GM18909 (cell line): ENCODE measurements around the gene OSBPL8.
"Not testable (repeated sequence)": the region's sequence is repeated elsewhere in the genome, so short reads cannot be mapped to it uniquely, and the experiment has no call there.

Experiments used
- ATAC-seq: cut with Tn5 transposase; IDR thresholded peaks from one replicate; pipeline ENCODE4 v1.9.1; 2021; ENCODE audit warnings: mild to moderate bottlenecking; ENCODE audit not compliant: unreplicated experiment, poor library complexity

Gene OSBPL8

DNA sequence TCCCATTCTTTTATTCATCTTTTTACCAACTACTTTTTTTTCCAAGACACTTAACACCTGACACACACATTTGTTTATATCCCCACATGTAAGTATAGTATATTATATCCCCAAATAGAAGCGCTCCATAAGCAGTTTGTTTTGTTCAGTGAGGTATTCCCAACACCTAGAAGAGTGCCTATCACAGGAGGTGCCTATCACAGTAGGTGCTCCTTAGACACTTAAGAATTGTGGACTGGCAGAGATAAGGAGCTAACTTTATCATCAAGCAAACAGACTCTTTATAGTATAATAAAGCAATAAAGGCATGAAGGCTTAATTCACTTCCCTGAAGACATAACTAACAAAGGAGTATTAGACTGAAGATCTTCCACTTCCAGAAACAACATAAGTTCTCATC, 29.1 kb downstream of the OSBPL8 start:
- ATAC-seq = no peak

DNA sequence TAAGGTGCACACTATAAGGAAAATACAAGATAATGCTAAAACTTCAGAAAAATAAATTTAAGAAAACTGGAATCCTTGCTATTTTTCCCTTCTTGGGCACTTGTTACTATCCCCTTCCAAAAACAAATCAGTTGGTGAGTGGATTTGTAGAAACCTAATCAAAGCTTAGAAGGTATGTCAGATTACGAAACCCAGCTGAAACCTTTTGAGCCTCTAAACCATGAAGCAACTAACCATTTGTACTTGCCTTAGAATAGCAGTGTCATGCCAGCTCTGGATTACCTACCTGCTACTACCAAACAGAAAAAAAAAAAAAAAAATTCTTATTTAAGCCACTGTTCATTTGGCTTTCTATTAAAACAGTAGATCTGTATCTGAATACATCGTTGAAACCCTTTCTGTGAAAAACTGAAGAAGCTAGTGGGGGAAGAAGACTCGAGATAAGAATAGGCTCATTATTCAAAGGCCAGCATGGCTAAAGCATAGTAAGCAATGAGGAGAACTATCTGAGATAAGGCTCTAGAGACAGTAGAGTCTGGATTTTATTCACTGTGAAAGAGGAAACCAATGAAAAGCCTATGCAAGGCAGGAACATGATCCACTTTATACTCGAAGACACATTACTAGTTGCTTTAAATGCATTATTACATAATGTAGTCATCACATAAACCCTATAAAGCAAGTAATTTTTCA, 30.2 kb downstream of the OSBPL8 start:
- ATAC-seq = no peak

GRCh38 chr12:76523408-76523807, 36.2 kb downstream of the OSBPL8 start:
- no peak for ATAC-seq

DNA sequence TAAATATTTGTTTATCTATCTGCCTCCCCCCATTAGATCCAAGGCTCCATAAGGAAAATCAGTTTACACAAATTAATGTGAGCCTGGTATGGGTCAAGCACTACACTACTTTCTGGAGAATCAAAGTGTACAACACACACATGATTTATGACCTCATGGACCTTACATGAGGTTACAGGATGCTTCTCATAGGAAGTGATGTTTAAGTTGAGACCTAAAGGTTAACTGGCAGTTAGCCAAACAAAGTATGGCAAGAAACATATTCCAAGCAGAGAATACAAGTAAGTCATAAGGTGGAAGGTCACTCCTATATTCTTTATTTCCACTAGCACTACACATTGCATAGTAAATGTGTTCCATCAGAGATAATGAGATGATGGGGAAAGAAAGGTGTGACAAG, 39.2 kb downstream of the OSBPL8 start:
- ATAC-seq = no peak

GRCh38 chr12:76519538-76519937, 40.0 kb downstream of the OSBPL8 start:
- no peak for ATAC-seq

- ATAC-seq = no peak
Measured at GRCh38 chr12:76518699-76519098, 40.9 kb downstream of the OSBPL8 start.

- no peak for ATAC-seq
Measured at GRCh38 chr12:76515271-76515670, 44.3 kb downstream of the OSBPL8 start.

DNA sequence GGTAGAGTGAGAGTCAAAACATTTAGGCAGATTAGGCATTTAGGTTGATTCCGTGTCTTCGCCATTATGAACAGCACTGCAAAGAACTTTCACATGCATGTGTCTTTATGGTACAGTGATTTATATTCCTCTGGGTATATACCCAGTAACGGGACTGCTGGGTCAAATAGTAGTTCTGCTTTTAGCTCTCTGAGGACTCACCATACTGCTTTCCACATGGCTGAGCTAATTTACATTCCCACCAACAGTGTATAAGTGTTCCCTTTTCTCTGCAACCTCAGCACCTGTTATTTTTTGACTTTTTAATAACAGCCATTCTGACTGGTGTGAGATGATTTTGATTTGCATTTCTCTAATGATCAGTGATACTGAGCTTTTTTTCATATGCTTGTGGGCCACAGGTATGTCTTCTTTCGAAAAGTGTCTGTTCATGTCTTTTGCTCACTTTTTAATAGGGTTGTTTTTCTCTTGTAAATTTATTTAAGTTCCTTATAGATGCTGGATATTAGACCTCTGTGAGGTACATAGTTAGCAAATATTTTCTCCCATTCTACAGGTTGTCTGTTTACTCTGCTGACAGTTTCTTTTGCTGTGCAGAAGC, 48.4 kb downstream of the OSBPL8 start:
- peak; percentile 86 for ATAC-seq

DNA sequence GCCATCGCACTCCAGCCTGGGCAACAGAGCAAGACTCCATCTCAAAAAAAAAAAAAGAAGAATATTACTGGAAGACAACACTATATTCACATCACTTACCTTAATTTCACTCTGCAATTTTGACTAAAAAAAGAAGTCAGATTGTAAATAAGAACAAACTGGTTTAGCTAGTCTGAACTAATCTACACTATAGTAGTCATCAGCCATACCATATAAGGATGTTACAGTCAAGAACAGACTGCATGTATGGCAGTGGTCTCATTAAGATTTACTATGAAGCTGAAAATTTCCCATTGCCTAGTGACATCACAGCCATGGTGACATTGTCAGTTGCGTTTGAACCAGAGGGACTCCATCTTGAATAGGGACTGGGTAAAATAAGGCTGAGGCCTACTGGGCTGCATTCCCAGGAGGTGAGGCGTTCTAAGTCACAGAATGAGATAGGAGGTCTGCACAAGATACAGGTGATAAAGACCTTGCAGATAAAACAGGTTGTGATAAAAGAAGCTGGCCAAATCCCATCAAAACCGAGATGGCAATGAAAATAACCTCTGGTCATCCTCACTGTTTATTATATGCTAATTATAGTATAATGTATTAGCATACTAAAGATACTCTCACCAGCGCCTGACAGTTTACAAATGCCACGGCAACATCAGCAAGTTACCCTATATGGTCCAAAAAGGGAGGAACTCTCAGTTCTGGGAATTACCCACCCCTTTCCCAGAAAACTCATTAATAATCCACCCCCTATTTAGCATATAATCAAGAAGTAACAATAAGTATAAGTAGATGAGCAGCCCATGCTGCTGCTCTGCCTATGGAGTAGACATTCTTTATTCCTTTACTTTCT, 51.2 kb downstream of the OSBPL8 start:
- ATAC-seq = no peak

DNA sequence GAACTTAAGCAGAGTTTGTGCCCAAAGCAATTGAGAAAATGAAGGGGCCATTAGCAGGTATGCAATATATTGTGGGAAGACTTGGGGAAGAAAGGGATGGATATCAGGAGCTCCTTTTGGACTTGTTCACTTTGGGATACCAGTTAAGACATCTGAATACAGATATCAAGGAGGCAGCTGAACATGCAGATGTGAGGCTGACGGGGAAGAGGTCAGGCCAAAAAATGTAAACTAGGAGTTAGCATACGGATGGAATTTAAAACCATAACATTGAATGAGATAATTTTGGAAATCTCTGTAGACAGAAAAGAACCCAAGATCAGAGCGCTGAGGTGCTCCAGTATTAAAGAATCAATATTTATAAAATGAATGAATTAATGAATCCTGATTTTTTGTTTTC, 53.4 kb downstream of the OSBPL8 start:
- no peak for ATAC-seq

- ATAC-seq = no peak
Measured at GRCh38 chr12:76505050-76505449, 54.5 kb downstream of the OSBPL8 start.

DNA sequence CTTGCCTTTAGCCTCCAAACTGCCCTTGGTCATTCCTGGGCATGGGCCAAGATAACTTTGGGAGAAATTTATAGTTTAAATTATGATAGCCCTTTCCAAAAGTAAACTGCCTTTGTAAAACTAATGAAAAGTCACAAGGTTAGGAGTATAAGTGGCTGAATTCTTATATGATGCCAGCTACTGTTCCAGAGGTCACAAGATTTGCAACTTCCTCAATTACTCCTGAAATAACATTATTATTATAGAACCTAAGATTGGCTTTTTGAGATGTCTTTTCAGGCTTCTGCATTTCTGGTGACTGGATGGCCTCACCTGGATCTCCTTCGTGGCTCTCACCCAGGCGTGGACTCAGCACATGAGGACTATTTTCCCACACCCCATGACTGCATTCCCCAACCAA, 55.0 kb downstream of the OSBPL8 start:
- no peak for ATAC-seq

GRCh38 chr12:76503957-76504356, 55.6 kb downstream of the OSBPL8 start:
- ATAC-seq = no peak

GRCh38 chr12:76501390-76501789, 58.2 kb downstream of the OSBPL8 start:
- no peak for ATAC-seq

- not testable (repeated sequence) for ATAC-seq
Measured at GRCh38 chr12:76499136-76499535, 60.4 kb downstream of the OSBPL8 start.

DNA sequence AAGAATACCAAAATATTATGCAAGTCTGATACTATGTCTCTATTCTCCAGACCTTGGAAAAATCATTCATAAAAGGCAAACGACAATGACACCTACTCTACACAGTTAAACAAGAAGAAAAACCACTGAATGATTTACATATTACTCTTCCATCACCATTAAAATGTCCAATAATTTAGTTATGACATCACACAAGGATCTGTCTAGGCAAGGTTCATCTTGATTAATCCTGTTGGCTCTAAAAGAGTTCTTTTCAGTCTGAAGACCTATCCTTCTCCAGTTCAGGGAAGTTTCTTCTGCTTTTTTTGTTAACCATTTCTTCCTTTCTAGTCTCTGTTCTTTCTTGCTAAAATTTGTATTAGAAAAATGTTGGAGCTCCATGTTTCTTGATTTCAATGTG, 64.0 kb downstream of the OSBPL8 start:
- ATAC-seq = no peak

DNA sequence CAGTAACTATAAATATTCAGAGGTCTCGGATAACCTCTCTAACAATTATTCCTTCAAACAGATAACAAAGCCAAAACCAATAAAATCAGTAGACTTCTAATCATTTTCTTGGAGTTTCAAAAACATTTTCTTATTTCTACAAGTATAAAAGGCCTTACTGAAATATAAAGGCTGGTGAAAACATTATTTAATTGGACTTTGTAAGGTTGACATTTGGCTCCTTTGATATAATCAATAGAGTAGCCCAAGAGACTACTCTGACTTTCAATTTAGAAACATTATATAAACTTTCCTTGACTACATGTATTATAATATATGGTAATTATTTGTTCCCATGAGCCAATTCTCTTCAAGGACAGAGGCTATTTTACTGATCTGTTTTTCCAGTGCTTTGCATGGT, 68.3 kb downstream of the OSBPL8 start:
- no peak for ATAC-seq

DNA sequence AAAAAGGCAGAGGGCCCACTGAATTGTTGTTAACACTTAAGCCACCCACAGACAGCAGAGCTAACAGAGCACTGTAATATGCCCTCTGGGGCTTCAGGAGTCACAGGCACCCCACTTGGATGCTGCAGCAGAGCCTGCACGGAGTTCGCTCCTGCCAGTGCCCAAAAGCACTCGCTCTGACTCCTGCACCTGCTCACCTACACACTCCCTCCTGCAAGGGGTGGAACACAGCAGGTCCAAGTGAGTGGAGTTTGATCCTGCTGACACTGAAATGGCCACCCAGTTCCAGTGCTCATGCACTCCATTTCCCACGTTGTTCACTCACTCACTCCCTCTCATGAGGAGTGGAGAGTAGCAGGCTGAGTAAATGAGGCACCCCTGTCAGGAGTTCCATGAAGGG, 68.8 kb downstream of the OSBPL8 start:
- ATAC-seq = no peak

- ATAC-seq = no peak
Measured at GRCh38 chr12:76489737-76490136, 69.8 kb downstream of the OSBPL8 start.

DNA sequence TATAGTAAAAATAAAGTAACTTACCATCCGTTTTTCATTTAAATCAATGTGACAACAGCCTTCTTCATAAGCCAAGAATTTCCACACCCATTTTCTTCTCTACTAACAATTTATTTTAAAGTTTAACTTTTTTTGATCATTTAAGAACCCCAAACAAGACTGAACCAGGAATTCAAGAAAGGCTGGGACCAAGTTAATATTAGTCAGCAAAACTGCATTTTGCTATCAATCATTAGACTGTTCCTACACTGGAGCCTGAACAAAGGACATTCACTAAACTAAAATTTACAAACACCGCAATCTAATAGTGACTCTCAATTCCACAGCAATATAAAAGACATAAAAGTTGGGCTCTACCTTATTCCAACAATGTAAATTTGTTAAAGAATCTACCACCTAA, 73.6 kb downstream of the OSBPL8 start:
- no peak for ATAC-seq

DNA sequence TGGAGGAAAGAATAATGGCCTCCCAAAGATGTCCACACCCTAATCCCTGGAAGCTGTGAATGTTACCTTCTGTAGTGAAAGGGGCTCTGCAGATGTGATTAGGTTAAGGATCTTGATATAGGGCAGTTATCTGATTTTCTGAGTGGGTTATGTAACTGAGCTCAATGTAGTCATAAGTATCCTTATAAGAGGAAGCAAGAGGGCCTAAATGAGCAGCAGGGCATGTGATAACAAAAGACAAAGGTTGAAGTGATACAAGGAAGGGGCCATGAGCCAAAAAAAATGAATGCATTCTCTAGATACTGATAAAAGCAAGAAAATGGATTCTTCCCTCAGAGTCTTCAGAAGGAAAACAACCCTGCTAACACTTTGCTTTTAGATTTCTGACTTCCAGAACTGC, 78.8 kb downstream of the OSBPL8 start:
- no peak for ATAC-seq
